IPS-NIHi7 (cell line): ENCODE data around the gene SRCIN1.
A peak's percentile ranks its signal among the peaks of the same experiment; 100 is the strongest.
"Not testable (repeated sequence)": the region's sequence is repeated elsewhere in the genome, so short reads cannot be mapped to it uniquely, and the experiment has no call there.

Experiments used
- DNase-seq: peaks from one replicate; pipeline ENCODE4 v3.0.0; 2012; ENCODE audit warnings: mixed read lengths; ENCODE audit errors: extremely low spot score

The SRCIN1 gene

GRCh38 chr17:38485146-38485468 lies 120.6 kb downstream of the SRCIN1 start:
- DNase-seq = no peak

- DNase-seq = peak; percentile 46
Observed at GRCh38 chr17:38484242-38485145, 121.3 kb downstream of the SRCIN1 start.

- not testable (repeated sequence) for DNase-seq
Observed at GRCh38 chr17:38482700-38483043, 123.1 kb downstream of the SRCIN1 start.

- not testable (repeated sequence) for DNase-seq
Observed at GRCh38 chr17:38482039-38482699, 123.6 kb downstream of the SRCIN1 start.
